ENCODE data around the gene LYAR.

The LYAR gene

DNA sequence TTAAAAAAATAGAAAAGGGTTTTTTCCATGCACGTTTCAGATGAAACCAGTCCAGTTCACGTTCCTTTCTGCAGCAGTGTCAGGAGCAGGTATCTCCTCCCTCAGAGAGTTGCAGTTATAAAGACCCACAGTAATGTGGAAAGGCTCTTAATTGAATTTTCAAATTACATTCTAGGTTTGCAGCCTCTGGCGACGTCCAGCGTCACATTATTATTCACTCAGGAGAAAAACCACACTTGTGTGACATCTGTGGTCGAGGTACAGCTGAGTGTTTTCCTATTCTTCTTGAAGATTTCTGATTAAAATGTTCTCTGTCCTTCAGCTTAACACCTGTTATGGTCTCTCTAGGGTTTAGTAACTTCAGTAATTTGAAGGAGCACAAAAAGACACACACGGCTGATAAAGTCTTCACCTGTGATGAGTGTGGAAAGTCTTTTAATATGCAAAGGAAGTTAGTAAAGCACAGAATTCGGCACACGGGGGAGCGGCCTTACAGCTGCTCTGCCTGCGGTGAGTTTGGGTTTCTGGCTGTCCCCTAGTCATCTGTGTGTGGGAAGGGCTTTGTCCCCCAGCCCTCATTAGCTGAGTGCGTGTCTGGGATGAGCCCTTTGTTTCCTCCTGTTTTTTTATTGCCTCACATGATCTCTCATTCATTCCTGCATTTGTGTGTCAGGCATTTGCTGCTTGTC lies 25.7 kb upstream of the LYAR start:
- DNase-seq: no peak

GRCh38 chr4:4311193-4311592 lies 21.2 kb upstream of the LYAR start:
- DNase-seq: no peak

DNA sequence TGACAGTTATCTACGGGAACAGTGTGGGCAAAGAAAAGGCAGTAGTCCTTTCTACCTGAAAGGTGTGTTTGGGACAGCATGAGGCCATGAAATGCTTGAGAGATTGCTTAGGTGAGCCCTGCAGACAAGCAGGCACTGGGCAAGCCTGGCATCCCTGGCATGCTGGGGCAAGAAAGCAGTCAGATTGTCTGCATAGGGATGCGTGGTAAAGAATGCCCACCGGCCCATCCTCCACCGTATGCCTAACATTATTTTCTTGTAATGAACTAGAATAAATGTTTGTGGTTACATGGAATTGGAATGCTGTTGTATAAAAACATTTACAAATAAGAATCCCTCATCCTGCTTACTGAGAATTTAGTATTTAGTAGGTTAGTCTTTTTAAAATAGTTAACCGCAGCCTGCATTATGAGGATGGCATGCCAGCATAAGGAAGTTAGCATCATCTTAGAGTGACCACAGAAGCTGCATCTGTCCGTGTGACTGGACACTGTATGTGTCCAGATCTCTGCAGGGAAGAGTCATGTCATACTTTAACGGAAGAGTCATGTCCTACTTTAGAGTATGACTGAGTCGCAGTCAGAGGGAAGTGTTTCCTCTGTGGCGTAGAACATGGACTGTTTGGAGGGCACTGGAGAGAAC lies 19.0 kb upstream of the LYAR start:
- DNase-seq: no peak

DNA sequence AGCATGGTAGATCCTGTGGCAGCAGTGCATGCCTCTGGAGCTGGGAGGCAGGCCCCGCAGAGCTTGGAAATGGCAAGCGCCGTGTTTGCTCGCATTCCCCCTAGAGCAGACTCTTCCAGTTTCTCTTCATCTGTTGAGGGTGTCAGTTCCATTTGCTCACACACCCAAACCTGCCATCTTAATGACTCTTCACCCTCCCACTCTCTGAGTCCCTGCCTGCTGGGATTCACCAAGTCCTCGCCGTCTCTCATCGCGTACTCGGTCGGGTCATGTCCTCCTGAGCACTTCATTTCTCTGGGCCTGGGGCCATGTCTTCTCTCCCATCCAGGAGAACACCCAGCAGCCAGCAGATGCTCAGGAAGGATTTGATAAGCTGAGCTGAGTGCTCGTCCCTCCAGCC lies 17.0 kb upstream of the LYAR start:
- no peak for DNase-seq

DNA sequence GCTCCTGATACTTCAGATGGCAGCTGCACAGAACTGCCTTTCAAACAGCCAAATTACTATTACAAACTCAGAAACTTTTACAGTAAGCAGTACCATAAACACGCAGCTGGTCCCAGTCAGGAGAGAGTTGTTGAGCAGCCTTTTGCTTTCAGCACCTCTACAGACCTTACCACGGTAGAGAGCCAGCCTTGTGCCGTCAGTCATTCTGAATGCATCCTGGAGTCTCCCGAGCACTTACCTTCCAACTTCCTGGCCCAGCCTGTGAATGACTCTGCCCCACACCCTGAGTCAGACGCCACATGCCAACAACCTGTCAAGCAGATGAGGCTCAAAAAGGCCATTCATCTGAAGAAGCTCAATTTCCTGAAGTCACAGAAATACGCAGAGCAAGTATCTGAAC lies 12.5 kb upstream of the LYAR start:
- DNase-seq: no peak

GRCh38 chr4:4302001-4302400 lies 12.0 kb upstream of the LYAR start:
- no peak for DNase-seq

DNA sequence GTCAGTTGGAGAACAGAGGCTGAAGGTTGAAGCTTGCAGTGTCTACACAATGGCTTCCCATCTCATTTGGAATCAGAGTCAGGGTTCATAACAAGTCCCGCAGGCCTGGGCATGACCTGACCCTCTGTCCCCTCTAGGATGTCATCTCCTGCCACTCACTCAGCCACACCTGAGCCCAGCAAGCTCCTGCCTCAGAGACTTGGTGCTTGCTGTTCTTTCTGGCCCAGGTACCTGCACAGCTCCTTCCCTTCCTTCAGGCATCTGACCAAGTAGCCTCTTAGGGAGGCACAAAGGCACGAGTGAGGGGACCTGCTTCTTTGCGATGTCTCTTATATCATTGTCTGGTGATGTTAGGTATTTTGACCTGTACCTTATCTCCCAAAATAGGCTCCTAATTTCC lies 9.1 kb upstream of the LYAR start:
- no peak for DNase-seq

GRCh38 chr4:4296283-4296846 lies 6.4 kb upstream of the LYAR start:
- DNase-seq: no peak

DNA sequence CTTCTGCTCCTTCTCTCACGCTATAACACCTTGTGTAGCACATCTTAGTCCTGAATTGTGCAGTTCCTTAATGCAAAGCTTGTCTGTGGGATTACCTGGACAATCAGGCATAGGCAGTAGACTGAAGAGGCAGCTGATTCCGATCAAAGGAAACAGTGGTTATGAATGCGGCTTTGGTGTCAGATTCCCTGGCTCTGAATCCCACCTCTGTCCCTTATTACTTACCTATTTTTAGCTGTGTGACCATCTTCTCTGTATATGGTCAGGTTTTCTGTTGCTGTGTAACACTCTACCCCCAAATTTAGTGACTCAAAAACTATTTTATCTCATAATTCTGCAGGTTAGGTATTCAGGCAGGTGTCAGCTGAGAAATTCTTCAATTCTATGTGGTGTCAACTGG lies 3.3 kb upstream of the LYAR start:
- no peak for DNase-seq

DNA sequence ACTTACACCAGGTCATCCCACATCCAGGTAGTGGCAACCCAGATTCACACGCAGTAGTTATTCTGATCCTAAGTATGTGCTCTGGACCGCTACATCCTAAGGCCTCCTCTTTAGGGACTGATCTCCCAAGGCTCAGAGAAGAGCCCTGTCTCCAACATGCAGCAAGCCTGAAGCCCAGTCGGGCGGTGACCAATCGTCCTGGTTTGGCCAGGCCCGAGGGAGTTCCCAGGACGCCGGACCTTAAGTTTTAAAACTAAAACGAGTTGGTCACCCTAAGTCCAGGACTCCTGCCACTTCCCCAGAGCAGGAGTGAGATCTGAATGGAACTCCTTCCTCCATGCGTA lies 385 bp downstream of the LYAR start:
- no peak for DNase-seq

DNA sequence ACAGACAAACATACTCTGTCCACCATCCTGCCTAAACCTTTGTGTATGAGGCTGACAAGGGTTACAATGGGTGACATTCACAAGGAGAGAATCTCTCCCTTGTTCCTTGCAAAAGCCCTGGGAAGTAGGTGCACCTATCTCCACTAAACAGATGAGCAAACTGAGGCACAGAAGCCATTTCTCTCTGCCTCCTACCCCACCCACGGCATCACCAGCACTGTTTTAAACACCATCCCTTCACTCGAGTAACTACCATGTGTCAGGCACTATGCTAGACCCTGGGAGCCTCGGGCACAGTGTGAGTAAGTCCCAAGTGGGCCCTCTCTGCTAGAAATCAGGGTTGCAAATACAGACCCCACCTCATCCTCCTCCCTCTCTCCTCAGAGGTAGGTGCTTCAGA lies 899 bp downstream of the LYAR start:
- no peak for DNase-seq

DNA sequence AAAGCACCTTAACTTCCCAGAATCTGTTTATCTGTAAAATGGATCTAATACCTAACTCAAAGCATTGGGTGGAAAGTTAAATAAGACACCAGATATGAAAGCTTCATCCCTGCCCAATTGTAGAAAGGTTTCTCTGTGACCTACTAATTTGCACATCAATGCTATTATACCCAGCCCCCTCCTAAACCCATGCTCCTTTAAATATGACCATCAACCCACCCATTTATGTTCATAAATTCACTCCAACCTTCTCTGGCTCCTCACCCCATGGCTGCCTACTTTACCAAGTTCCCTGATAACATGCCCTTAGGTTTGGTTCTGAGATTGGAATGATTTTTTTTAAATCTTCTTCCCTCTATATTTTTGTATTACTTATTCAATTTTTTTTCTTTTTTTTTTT lies 1.9 kb downstream of the LYAR start:
- no peak for DNase-seq

GRCh38 chr4:4284827-4285618 lies 4.9 kb downstream of the LYAR start:
- DNase-seq: no peak

DNA sequence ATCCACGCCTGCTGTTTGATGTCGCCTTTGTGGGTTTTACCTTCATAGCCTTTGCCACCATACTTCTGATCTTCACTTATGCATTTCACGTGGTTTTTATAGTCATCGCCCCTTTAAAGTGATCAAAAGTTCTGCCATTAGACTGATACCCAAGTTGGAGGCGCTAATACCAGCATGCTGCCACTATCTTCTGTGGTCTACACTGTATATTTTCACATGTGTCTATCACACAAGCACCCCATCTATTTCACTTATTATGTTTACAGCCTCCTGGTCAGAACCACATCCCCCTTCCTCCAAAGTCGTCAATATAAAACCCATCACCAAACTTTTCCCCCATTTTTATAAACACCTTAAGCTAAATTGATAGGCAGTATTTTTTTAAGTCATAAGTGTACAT lies 8.2 kb downstream of the LYAR start:
- no peak for DNase-seq

- no peak for DNase-seq
Observed at GRCh38 chr4:4277531-4277930, 12.4 kb downstream of the LYAR start.

DNA sequence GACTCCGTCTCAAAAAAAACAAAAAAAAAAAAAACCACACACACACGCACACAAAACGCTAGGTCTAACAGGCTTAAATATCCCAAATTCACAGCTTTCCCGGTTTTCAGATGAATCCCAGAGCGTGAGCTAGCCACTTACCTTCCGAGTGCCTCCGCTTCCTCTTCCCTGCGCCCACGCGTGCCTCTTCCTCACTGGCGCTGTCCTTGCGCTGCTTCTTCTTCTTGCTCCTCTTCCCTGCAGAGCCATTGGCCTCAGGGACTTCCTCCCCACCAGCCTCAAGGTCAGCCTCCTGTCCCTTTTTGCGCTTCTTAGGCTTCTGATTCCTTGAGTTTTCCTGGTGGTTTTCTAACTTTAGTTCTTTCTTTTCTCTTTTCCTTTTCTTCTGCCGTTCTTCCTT lies 15.7 kb downstream of the LYAR start:
- no peak for DNase-seq

- DNase-seq: no peak
Observed at GRCh38 chr4:4271912-4272311, 18.0 kb downstream of the LYAR start.

GRCh38 chr4:4270529-4270928 lies 19.4 kb downstream of the LYAR start:
- no peak for DNase-seq

DNA sequence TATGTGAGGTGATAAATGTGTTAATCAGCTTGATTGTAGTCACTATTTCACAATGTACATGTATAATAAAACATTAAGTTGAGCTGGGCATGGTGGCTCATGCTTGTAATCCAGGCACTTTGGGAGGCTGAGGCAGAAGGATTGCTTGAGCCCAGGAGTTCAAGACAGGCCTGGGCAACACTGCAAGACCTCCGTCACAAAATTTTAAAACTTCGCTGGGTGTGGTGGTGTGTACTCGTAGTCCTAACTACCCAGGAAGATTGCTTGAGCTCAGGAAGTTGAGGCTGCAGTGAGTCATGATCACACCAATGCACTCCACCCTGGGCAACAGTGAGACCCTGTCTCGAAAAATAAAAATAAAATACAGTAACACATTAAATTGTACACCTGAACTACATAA lies 20.1 kb downstream of the LYAR start:
- DNase-seq: no peak

DNA sequence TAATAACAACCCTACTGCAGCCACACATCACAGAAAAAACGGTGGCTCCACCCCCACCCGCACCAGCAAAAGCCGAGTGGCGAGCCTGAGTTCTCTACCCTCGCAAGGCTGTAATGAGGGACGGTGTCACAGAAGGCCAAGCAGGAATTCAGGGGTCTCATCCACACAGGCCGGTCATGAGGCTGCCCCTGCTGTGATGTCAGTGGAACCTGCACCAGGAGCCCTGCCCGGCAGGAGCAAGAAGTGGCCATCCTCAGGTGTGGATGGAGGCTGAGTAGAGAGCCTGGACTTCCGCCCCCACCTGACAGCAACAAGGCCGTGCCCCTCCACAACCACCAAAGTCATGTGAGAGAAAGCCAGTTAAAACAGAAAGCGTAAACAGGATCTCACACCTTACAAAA lies 20.6 kb downstream of the LYAR start:
- no peak for DNase-seq

- DNase-seq: no peak
Observed at GRCh38 chr4:4268776-4269175, 21.2 kb downstream of the LYAR start.

DNA sequence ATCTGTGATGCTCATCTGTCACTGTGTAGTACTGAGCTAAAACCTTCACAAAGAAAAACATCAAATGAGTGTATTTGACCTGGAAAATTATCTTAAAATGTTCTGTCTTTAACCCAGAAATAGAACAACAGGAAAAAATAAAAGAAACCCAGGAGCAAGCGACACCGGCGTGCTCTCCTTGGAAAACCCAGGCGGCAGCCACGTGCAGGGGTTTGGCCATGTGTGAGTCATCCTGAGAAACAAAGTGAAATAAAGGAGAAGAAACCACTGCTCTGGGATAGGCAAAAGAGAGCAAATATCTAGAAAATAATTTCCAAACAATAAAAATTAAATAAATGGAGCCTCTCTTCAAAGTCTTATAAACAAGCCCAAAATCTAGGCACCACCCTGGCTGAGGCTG lies 22.0 kb downstream of the LYAR start:
- no peak for DNase-seq

DNA sequence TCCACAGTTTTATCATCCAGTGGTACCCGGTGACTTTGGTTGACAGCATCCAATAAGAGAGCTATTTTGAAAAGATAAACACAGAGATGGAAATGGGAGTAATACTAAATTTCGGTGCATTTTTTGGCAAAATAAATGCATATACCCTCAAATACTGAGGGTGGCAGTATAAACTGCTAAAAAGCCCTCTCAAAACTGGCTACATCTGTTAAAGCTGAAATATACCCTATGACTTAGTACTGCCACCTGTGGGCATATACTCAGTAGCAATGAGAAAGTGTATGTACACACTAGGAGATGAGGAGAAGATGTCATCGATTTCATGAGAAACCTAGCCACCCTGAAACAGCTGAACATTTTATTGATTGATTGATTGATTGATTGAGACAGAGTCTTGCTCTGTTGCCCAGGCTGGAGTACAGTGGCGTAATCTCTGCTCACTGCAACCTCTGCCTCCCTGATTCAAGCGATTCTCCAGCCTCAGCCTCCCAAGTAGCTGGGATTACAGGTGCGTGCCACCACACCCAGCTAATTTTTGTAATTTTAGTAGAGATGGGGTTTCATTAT lies 29.7 kb downstream of the LYAR start:
- DNase-seq: no peak

Data from GOT3 (cell line).